Measurements from ENCODE around the gene AP5Z1.

DNA sequence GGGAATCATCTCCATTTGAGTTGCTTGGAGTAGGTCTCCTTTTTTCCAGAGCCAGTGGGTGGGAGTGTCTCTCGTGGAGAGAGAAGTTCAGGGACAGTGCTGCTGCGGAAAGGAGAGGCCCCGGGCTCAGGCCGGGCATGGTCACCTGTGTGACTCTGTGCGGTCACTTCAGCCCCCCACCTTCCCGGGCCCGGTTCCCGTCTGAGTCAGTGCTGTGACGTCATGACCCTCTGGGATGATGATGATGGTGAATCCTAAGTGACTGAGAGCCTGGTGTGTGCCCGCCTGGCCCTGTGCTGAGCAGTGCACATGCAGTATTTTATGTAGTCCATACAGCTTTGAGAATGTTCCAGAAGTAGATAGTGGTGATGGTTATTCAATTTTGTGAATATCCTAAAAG lies 32.6 kb upstream of the AP5Z1 start:
- TF ChIP-seq POLR2A (IDR thresholded peaks at IDR 0.05; ENCODE audit: low read depth) (no peak), EP300 (IDR thresholded peaks at IDR 0.05) (no peak)
- TF ChIP-seq, protein P1, sequence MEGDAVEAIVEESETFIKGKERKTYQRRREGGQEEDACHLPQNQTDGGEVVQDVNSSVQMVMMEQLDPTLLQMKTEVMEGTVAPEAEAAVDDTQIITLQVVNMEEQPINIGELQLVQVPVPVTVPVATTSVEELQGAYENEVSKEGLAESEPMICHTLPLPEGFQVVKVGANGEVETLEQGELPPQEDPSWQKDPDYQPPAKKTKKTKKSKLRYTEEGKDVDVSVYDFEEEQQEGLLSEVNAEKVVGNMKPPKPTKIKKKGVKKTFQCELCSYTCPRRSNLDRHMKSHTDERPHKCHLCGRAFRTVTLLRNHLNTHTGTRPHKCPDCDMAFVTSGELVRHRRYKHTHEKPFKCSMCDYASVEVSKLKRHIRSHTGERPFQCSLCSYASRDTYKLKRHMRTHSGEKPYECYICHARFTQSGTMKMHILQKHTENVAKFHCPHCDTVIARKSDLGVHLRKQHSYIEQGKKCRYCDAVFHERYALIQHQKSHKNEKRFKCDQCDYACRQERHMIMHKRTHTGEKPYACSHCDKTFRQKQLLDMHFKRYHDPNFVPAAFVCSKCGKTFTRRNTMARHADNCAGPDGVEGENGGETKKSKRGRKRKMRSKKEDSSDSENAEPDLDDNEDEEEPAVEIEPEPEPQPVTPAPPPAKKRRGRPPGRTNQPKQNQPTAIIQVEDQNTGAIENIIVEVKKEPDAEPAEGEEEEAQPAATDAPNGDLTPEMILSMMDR (IDR thresholded peaks at IDR 0.05): no peak

Data from esophagus muscularis mucosa (tissue), 4 donors.